ENCODE measurements around the gene CAMK1D. TPM values are rescaled to one million over a fixed set of nuclear protein-coding genes. Genes with fewer than 3 reads are reported as not detected.

Gene CAMK1D
- total and polyA plus RNA-seq, 10 of the 15 experiments (the other 5 are each of a cell fraction or from before 2014, with no cell fraction given): 2.1 to 35.5 (median 14.7) TPM

- FAIRE-seq (no peak), ATAC-seq (no peak), DNase-seq (ENCODE audit: low read depth, low spot score) (no peak)
- ChIA-PET CTCF (no interaction called here), SMC1A (ENCODE audit: uncharacterized antibody, unreplicated experiment) (no interaction called here), POLR2A (no interaction called here), RAD21 (ENCODE audit: unreplicated experiment) (no interaction called here)
- in situ Hi-C loops (cut with MboI) (no loop called here), intact Hi-C loops (cut with micrococcal nuclease; ENCODE audit: unreplicated experiment) (no loop called here)
- H3K36me3 ChIP-seq (ENCODE audit: control insufficient read depth in 2 of 2, insufficient read depth in 2 of 2, low read length in 1 of 2): no peaks in the 10 kb centered on the region; a peak in 1 of 4 replicates
- no peaks in the 10 kb centered on the region for H3K9me3 ChIP-seq (replicated peaks; ENCODE audit: control insufficient read depth, insufficient read depth, low read length)
- H3K4me1 ChIP-seq (ENCODE audit: control insufficient read depth, insufficient read depth, low read length): no peaks in the 10 kb centered on the region
- no peak overlapping the region for H3K9ac ChIP-seq (ENCODE audit: control insufficient read depth, insufficient read depth, low read length)
- no peak overlapping the region for H3K4me3 ChIP-seq
- H3K79me2 ChIP-seq (ENCODE audit: control insufficient read depth, insufficient read depth, low read length): no peaks in the 10 kb centered on the region
- H4K20me1 ChIP-seq (ENCODE audit: control insufficient read depth, insufficient read depth): no peaks in the 10 kb centered on the region
- TF ChIP-seq ZNF24 (IDR thresholded peaks at IDR 0.05): no peak
- no peak overlapping the region for H3K4me2 ChIP-seq (ENCODE audit: control insufficient read depth, insufficient read depth)
- H3K27ac ChIP-seq (ENCODE audit: control insufficient read depth, insufficient read depth): no peak overlapping the region
- H3K27me3 ChIP-seq (replicated peaks in 1 of 2; ENCODE audit: control insufficient read depth in 2 of 2, insufficient read depth in 2 of 2, low read length in 1 of 2): no peaks in the 10 kb centered on the region
- no TSS peak for BruUV-seq (replicated peaks)
- 45% methylated on average over 3 of the region's 3 CpGs for WGBS (ENCODE audit: insufficient coverage, insufficient replicate concordance, low lambda C conversion rate, missing lambda C conversion rate)
- no peak overlapping the region for H2AFZ ChIP-seq (ENCODE audit: control insufficient read depth, low read depth, low read length)
Measured at GRCh38 chr10:12822893-12823170, 473.5 kb downstream of the CAMK1D start.

GRCh38 chr10:12823328-12823727, 474.0 kb downstream of the CAMK1D start:
- DNase-seq (ENCODE audit: low read depth, low spot score): no peak
- SMC1A ChIA-PET (ENCODE audit: uncharacterized antibody, unreplicated experiment): no interaction called here
- POLR2A ChIA-PET: no interaction called here
- no peaks in the 10 kb centered on the region for H3K79me2 ChIP-seq (ENCODE audit: control insufficient read depth, insufficient read depth, low read length)
- intact Hi-C loops (cut with micrococcal nuclease; ENCODE audit: unreplicated experiment) (no loop called here), in situ Hi-C loops (cut with MboI) (no loop called here)
- H3K27ac ChIP-seq (ENCODE audit: control insufficient read depth, insufficient read depth): no peak overlapping the region
- BruUV-seq (replicated peaks): no TSS peak
- H4K20me1 ChIP-seq (ENCODE audit: control insufficient read depth, insufficient read depth): no peaks in the 10 kb centered on the region
- no peak overlapping the region for H2AFZ ChIP-seq (ENCODE audit: control insufficient read depth, low read depth, low read length)
- no peak overlapping the region for H3K4me3 ChIP-seq
- TF ChIP-seq MTA3 (IDR thresholded peaks at IDR 0.05; ENCODE audit: borderline replicate concordance, low read length) (no peak), NRF1 (conservative IDR thresholded peaks at IDR 0.05; ENCODE audit: low read depth, low read length) (no peak), BHLHE40 (IDR thresholded peaks at IDR 0.05; ENCODE audit: borderline replicate concordance in 1 of 2, low read depth in 2 of 2, low read length in 1 of 2) (no peak)
- no peaks in the 10 kb centered on the region for H3K27me3 ChIP-seq (replicated peaks in 1 of 2; ENCODE audit: control insufficient read depth in 2 of 2, insufficient read depth in 2 of 2, low read length in 1 of 2)
- CTCF ChIA-PET: no interaction called here
- H3K9me3 ChIP-seq (replicated peaks; ENCODE audit: control insufficient read depth, insufficient read depth, low read length): no peaks in the 10 kb centered on the region
- no peak for FAIRE-seq
- no peak overlapping the region for H3K4me2 ChIP-seq (ENCODE audit: control insufficient read depth, insufficient read depth)
- H3K36me3 ChIP-seq (ENCODE audit: control insufficient read depth in 2 of 2, insufficient read depth in 2 of 2, low read length in 1 of 2): no peaks in the 10 kb centered on the region; a peak in 1 of 4 replicates
- RAD21 ChIA-PET (ENCODE audit: unreplicated experiment): no interaction called here
- ATAC-seq: no peak
- WGBS (ENCODE audit: insufficient coverage, insufficient replicate concordance, low lambda C conversion rate, missing lambda C conversion rate): 56% methylated on average over 3 of the region's 3 CpGs
- no peaks in the 10 kb centered on the region for H3K4me1 ChIP-seq (ENCODE audit: control insufficient read depth, insufficient read depth, low read length)
- H3K9ac ChIP-seq (ENCODE audit: control insufficient read depth, insufficient read depth, low read length): no peak overlapping the region

Measured in GM12878 (cell line).